ENCODE results near the gene KPNA6.

KPNA6 gene

GRCh38 chr1:32187850-32188249, 80.0 kb downstream of the KPNA6 start:
- DNase-seq (ENCODE audit: low spot score), result no peak

- DNase-seq (ENCODE audit: low spot score), result no peak
Observed at GRCh38 chr1:32192220-32192948, 84.5 kb downstream of the KPNA6 start.

- DNase-seq (ENCODE audit: low spot score), result no peak
Observed at GRCh38 chr1:32194984-32195383, 87.1 kb downstream of the KPNA6 start.

GRCh38 chr1:32195531-32195930, 87.7 kb downstream of the KPNA6 start:
- DNase-seq (ENCODE audit: low spot score), result no peak

GRCh38 chr1:32195972-32196823, 88.3 kb downstream of the KPNA6 start:
- DNase-seq (ENCODE audit: low spot score), result no peak

- no peak for DNase-seq (ENCODE audit: low spot score)
Observed at GRCh38 chr1:32197074-32197473, 89.2 kb downstream of the KPNA6 start.

- DNase-seq (ENCODE audit: low spot score), result no peak
Observed at GRCh38 chr1:32197837-32198236, 90.0 kb downstream of the KPNA6 start.

- no peak for DNase-seq (ENCODE audit: low spot score)
Observed at GRCh38 chr1:32198237-32199042, 90.6 kb downstream of the KPNA6 start.

- DNase-seq (ENCODE audit: low spot score), result no peak
Observed at GRCh38 chr1:32199043-32199716, 91.3 kb downstream of the KPNA6 start.

GRCh38 chr1:32199717-32200072, 91.8 kb downstream of the KPNA6 start:
- no peak for DNase-seq (ENCODE audit: low spot score)

GRCh38 chr1:32200226-32201010, 92.6 kb downstream of the KPNA6 start, which contains the start of gene CCDC28B:
TSS of gene CCDC28B (plus strand) at chr1:32200595. CDS start at chr1:32201936, 1,341 bp downstream.
- peak; percentile 82 for DNase-seq (ENCODE audit: low spot score)

GRCh38 chr1:32201011-32201855, 93.4 kb downstream of the KPNA6 start:
- peak; percentile 62 for DNase-seq (ENCODE audit: low spot score)

- no peak for DNase-seq (ENCODE audit: low spot score)
Observed at GRCh38 chr1:32204943-32205361, 97.1 kb downstream of the KPNA6 start.

GRCh38 chr1:32205401-32206370, 97.8 kb downstream of the KPNA6 start, which contains the start of gene IQCC:
TSS of gene IQCC (plus strand) at chr1:32205671. CDS start at chr1:32205682, 11 bp downstream.
- peak; percentile 91 for DNase-seq (ENCODE audit: low spot score)

GRCh38 chr1:32208469-32208868, 100.6 kb downstream of the KPNA6 start:
- peak; percentile 45 for DNase-seq (ENCODE audit: low spot score)

GRCh38 chr1:32208891-32209328, 101.1 kb downstream of the KPNA6 start, which contains the start of gene DCDC2B:
TSS of gene DCDC2B (plus strand) at chr1:32209089. CDS start at chr1:32209094, 5 bp downstream.
- DNase-seq (ENCODE audit: low spot score), result no peak

- peak; percentile 69 for DNase-seq (ENCODE audit: low spot score)
Observed at GRCh38 chr1:32215629-32216480, 108.0 kb downstream of the KPNA6 start.

Measured in germinal center (tissue), 1 donor.